Stimulated activated CD4-positive, alpha-beta T cell treated with anti-CD3 and anti-CD28 coated beads, TNF-alpha, amount 100 ng/mL, for 48 hours (primary cell): ENCODE data around the gene IL10.

Experiments used
- DNase-seq, 3 donors: peaks; one replicate each; pipeline ENCODE4 v3.0.0-alpha.2; 2020; ENCODE audit warnings: low read depth in 3 of 3

Gene IL10

DNA sequence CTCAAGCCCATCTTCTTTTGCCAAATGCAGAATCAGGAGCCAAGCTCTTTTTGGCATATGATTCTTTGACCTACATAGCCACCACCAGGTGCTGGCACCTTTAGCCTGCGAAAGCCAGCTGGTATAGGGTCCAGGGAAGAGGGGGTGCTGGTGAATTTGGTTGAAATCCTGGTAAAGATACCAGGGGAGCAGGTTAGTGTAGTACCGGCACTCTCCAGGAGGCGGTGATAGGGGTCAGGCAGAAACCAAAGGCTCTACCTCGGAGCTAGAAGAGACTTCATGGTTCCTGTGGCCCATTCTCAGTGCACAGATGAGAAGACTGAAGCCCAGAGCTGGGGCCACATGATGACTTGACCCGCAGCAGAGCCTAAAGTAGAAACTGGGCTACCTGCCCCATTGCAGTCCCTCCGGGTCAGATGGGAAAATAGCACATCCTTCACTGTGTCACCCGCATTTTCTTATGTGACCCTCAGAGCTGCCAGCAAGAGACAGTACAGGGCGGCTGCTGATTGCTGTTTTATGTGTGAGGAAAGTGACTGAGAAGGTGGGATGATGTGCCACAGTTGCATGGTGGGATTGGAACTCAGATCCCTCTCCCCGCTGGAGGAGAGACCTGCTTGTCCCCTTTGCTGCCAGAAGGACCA is 37.7 kb downstream of the IL10 start:
- peak in 2 of 3 donors; percentile 70 to 81 for DNase-seq

DNA sequence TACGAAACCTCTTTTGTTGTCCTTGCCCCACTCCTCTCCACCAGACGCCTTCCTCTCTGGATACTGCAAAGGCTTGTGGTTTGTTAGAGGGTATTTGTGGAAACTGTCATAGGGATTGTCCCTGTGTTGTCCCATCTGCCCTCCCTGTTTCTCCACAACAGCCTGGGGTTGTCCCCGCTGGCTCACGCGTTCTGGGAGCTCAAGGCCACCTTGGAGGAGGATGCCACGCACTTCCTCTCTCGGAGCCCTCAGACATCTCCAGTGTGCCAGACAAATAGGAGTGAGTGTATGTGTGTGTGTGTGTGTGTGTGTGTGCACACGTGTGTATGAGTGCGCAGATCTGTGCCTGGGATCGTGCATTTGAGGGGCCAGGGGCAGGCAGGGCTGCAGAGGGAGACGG is 39.3 kb downstream of the IL10 start:
- DNase-seq = no peak

DNA sequence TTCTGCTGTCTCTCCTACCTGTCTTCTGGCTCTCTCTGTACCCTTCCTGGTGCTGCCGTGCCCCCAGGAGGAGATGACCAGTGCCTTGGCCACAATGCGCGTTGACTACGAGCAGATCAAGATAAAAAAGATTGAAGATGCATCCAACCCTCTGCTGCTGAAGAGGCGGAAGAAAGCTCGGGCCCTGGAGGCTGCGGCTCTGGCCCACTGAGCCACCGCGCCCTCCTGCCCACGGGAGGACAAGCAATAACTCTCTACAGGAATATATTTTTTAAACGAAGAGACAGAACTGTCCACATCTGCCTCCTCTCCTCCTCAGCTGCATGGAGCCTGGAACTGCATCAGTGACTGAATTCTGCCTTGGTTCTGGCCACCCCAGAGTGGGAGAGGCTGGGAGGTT is 39.8 kb downstream of the IL10 start:
- no peak for DNase-seq

- no peak for DNase-seq
These were observed 42.8 kb downstream of the IL10 start for GRCh38 chr1:206729507-206729906.

GRCh38 chr1:206729050-206729449 is 43.2 kb downstream of the IL10 start:
- DNase-seq = no peak

- DNase-seq = no peak
These were observed 43.7 kb downstream of the IL10 start for GRCh38 chr1:206728697-206728987.

- no peak for DNase-seq
These were observed 44.2 kb downstream of the IL10 start for GRCh38 chr1:206727981-206728696.

DNA sequence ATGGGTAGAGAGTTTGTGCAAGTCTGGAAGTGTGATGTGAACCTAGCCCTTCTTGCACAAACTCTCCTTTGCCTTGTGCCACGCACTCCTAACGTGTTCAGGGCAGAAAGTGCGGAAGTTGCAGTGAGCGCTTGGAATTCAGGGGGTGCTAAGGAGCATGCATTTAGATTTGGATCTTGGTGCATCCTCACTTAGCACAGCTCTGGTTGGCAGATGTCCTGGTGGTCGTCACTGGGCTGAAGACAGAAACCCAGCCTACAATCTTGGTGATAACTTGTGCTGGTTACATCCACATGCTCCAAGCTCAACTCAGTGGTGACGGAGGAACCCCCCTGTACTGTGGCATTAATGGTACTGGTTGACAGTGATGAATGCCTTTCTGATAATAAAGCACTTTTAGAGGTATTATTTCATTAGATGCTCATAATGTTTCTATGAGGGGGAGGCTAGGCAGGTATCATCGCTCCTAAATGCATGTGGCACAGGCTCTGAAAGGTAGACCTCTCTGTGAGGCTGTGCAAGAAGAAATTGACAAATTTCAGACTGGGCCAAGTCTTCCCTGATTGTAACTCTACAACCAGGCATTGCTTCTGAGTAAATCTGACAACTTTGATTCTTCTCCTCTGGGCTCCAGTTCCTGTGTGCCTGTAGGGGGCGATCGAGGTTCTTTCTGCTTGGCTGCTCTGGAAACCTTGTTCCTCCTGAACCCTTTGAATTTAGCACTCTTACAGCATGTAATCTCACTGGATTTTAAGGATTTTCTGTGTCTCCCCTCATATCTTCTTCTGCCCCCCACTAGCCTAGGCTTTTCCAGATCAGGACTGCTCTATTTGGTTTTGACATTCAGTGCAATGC is 47.0 kb downstream of the IL10 start:
- peak; percentile 38 to 70 (median 40) for DNase-seq

GRCh38 chr1:206723805-206724472 is 48.4 kb downstream of the IL10 start:
- no peak for DNase-seq

GRCh38 chr1:206723462-206723804 is 48.9 kb downstream of the IL10 start:
- no peak for DNase-seq

GRCh38 chr1:206722751-206723461 is 49.4 kb downstream of the IL10 start:
- no peak for DNase-seq

DNA sequence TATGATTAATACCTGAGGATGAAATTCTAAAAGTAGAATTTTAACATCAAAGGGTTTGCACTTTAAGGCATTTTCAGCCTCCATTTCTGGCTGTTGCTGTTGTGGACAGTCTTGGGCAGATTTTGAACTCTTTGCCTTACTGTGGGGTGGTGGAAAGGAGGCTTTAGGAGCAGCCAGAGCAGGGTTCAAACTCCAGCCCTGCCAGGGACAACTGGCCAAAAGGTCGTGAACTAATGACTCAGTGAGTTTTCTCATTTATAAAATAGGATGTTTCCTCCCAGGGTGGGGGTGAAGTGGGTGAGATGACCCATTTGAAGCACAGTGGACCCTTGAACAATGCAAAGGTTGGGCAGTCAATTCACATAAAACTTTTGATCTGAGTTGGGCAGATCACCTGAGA is 50.8 kb downstream of the IL10 start:
- DNase-seq = no peak

DNA sequence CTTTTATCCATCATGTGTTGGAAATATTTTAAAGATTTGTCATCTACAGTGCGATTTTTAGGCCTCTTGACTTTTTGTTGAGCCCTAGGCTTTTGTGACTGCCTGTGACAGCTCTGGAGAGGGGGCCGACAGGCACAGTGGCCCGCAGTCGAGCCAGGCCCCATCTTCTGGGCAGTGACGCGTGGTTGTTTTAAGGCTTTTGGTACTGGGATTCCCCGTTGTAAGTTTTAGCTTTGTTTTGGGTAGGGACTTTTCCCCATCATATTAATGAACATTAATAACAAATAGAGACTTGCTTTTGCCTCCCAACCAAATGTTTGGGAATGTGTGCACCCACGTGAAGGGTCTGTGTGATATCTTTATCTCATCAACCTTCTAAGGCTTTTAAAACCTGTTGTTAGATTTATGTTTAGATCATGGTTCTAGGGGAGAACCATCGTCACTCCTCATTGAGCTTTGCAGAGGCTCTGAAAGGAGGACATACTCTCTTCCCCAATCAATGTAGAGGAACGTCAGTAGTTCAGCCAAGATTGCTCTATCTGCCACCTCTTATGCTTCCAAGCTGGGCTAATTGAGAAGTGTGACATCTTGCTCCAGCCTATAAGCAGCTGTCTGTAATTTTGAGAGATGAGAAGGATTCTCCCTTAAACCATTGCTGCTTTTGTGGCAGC is 53.0 kb downstream of the IL10 start:
- no peak for DNase-seq

DNA sequence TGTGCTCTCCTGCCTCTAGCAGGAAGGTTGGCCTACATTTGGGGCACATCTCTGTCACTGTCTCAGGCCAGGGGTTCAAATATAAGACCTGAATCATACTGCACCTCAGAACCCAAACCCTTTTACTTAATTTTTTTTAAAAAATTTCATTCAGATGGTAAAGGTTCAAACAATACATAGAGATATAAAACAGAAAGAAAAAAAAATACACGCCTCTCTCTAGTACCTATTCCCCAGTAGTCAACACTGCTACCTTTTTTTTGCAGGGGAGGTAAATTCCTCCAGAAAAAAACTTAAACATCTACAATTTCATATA is 54.7 kb downstream of the IL10 start:
- no peak for DNase-seq
